NCI-H1417 treated with DMSO at 0.1 percent for 48 hours (cell line): ENCODE measurements around the gene C17orf114.

Experiments
- DNase-seq: peaks from one replicate; lab custom pipeline; 2025; lab: John Stamatoyannopoulos, UW

The C17orf114 gene

GRCh38 chr17:4788159-4788806, 13.8 kb downstream of the C17orf114 start:
- DNase-seq: no peak

- no peak for DNase-seq
Observed at GRCh38 chr17:4786516-4786915, 15.6 kb downstream of the C17orf114 start.

GRCh38 chr17:4786106-4786511, 16.0 kb downstream of the C17orf114 start, which contains the start of gene VMO1:
Gene VMO1 (minus strand): TSS chr17:4786364. CDS start chr17:4786352, 12 bp downstream.
- DNase-seq: no peak

- no peak for DNase-seq
Observed at GRCh38 chr17:4785311-4786105, 16.6 kb downstream of the C17orf114 start.

- no peak for DNase-seq
Observed at GRCh38 chr17:4782652-4783051, 19.5 kb downstream of the C17orf114 start.

- no peak for DNase-seq
Observed at GRCh38 chr17:4780325-4780955, 21.7 kb downstream of the C17orf114 start.

- no peak for DNase-seq
Observed at GRCh38 chr17:4777969-4778760, 24.0 kb downstream of the C17orf114 start.

GRCh38 chr17:4772235-4772613, 29.9 kb downstream of the C17orf114 start:
- no peak for DNase-seq

GRCh38 chr17:4771519-4772234, 30.5 kb downstream of the C17orf114 start, which contains the start of gene TM4SF5:
Gene TM4SF5 (plus strand): TSS chr17:4771886. CDS start chr17:4771923, 37 bp downstream.
- no peak for DNase-seq

GRCh38 chr17:4769628-4770027, 32.5 kb downstream of the C17orf114 start:
- no peak for DNase-seq

- no peak for DNase-seq
Observed at GRCh38 chr17:4768298-4768697, 33.8 kb downstream of the C17orf114 start.

- no peak for DNase-seq
Observed at GRCh38 chr17:4766723-4767122, 35.4 kb downstream of the C17orf114 start.

- no peak for DNase-seq
Observed at GRCh38 chr17:4766201-4766600, 35.9 kb downstream of the C17orf114 start.

GRCh38 chr17:4764595-4764994, 37.5 kb downstream of the C17orf114 start:
- no peak for DNase-seq

- no peak for DNase-seq
Observed at GRCh38 chr17:4759776-4760236, 42.3 kb downstream of the C17orf114 start.

GRCh38 chr17:4753392-4753791, 48.7 kb downstream of the C17orf114 start:
- no peak for DNase-seq

- DNase-seq: no peak
Observed at GRCh38 chr17:4751932-4752331, 50.2 kb downstream of the C17orf114 start.
